ENCODE measurements around the gene POLR2B.
"Not testable (repeated sequence)": the region's sequence is repeated elsewhere in the genome, so short reads cannot be mapped to it uniquely, and the experiment has no call there.

The POLR2B gene

GRCh38 chr4:57044279-57044678 lies 65.6 kb downstream of the POLR2B start:
- no peak overlapping the region for H3K9ac ChIP-seq
- H3K4me2 ChIP-seq, result no peak overlapping the region
- H3K27ac ChIP-seq, result no peak overlapping the region
- H2AFZ ChIP-seq (ENCODE audit: low read depth), result no peak overlapping the region
- no peaks in the 10 kb centered on the region for H3K79me2 ChIP-seq (ENCODE audit: insufficient read depth, low read depth)
- H4K20me1 ChIP-seq (ENCODE audit: insufficient read depth), result no peaks in the 10 kb centered on the region
- no peak for TF ChIP-seq CTCF (conservative IDR thresholded peaks at IDR 0.05; ENCODE audit: low read depth, low read length)
- no peaks in the 10 kb centered on the region for H3K27me3 ChIP-seq (ENCODE audit: insufficient read depth, low read depth)
- no peaks in the 10 kb centered on the region for H3K36me3 ChIP-seq (ENCODE audit: insufficient read depth)
- H3K4me3 ChIP-seq (IDR thresholded peaks at IDR 0.05; ENCODE audit: insufficient read depth, low read depth, low read length), result no peak overlapping the region
- H3K4me1 ChIP-seq (ENCODE audit: low read depth, poor library complexity, severe bottlenecking), result no peaks in the 10 kb centered on the region

- H3K4me1 ChIP-seq (ENCODE audit: low read depth, poor library complexity, severe bottlenecking), result no peaks in the 10 kb centered on the region
- H3K27ac ChIP-seq, result no peak overlapping the region
- H2AFZ ChIP-seq (ENCODE audit: low read depth), result no peak overlapping the region
- no peaks in the 10 kb centered on the region for H3K79me2 ChIP-seq (ENCODE audit: insufficient read depth, low read depth)
- no peak for TF ChIP-seq CTCF (conservative IDR thresholded peaks at IDR 0.05; ENCODE audit: low read depth, low read length)
- H3K27me3 ChIP-seq (ENCODE audit: insufficient read depth, low read depth), result no peaks in the 10 kb centered on the region
- H3K4me2 ChIP-seq, result no peak overlapping the region
- H3K9ac ChIP-seq, result no peak overlapping the region
- no peak overlapping the region for H3K4me3 ChIP-seq (IDR thresholded peaks at IDR 0.05; ENCODE audit: insufficient read depth, low read depth, low read length)
- no peaks in the 10 kb centered on the region for H3K36me3 ChIP-seq (ENCODE audit: insufficient read depth)
- H4K20me1 ChIP-seq (ENCODE audit: insufficient read depth), result no peaks in the 10 kb centered on the region
Observed at GRCh38 chr4:57044996-57045395, 66.3 kb downstream of the POLR2B start.

GRCh38 chr4:57047046-57047445 lies 68.3 kb downstream of the POLR2B start:
- H2AFZ ChIP-seq (ENCODE audit: low read depth); H3K4me2 ChIP-seq; H3K9ac ChIP-seq; H3K27ac ChIP-seq; H3K36me3 ChIP-seq (ENCODE audit: insufficient read depth); H4K20me1 ChIP-seq (ENCODE audit: insufficient read depth); H3K27me3 ChIP-seq (ENCODE audit: insufficient read depth, low read depth); H3K4me1 ChIP-seq (ENCODE audit: low read depth, poor library complexity, severe bottlenecking); H3K4me3 ChIP-seq (IDR thresholded peaks at IDR 0.05; ENCODE audit: insufficient read depth, low read depth, low read length); H3K79me2 ChIP-seq (ENCODE audit: insufficient read depth, low read depth): not testable (repeated sequence)

DNA sequence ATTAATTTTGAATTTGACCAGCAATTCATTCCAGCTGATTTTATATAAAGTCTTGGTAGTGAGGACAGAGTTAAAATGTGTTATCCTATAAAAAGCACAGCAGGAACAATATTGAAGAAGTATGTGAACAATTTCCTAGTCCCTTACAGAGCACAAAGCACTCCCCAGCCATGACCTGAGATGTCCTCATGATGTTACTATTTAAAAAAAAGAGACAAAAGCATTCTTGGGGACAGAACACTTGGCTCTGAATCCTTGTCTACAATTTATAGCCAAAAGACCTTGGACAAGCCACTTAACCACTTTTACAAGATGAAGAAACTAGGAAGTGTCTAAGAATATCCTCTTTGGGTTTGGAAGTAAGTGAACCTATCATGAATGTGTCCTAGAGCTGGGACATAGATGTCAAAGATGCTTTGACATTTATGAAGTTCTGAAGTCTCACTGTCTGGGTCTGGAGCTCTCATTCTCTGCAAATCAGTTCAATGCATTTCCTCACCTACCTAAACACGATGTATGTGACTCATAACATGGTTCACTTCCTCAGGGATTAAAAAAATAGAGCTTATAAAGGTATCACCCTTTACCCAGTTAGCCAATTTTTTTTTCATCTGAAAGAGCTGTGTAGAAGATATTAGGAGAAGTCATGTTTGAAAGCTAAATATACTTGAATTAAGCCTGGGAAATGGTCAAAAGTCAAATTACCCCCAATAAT lies 70.1 kb downstream of the POLR2B start:
- Histone ChIP-seq H2AFZ (ENCODE audit: low read depth) (no peak overlapping the region), H3K79me2 (ENCODE audit: insufficient read depth, low read depth) (no peaks in the 10 kb centered on the region), H3K27me3 (ENCODE audit: insufficient read depth, low read depth) (no peaks in the 10 kb centered on the region), H3K27ac (no peak overlapping the region), H3K4me1 (ENCODE audit: low read depth, poor library complexity, severe bottlenecking) (no peaks in the 10 kb centered on the region), H3K4me2 (no peak overlapping the region), H3K36me3 (ENCODE audit: insufficient read depth) (no peaks in the 10 kb centered on the region), H3K9ac (no peak overlapping the region), H4K20me1 (ENCODE audit: insufficient read depth) (no peaks in the 10 kb centered on the region), H3K4me3 (IDR thresholded peaks at IDR 0.05; ENCODE audit: insufficient read depth, low read depth, low read length) (no peak overlapping the region)
- TF ChIP-seq CTCF (conservative IDR thresholded peaks at IDR 0.05; ENCODE audit: low read depth, low read length), result no peak

GRCh38 chr4:57051095-57051494 lies 72.4 kb downstream of the POLR2B start:
- no peaks in the 10 kb centered on the region for H4K20me1 ChIP-seq (ENCODE audit: insufficient read depth)
- H3K79me2 ChIP-seq (ENCODE audit: insufficient read depth, low read depth), result no peaks in the 10 kb centered on the region
- no peak overlapping the region for H3K4me3 ChIP-seq (IDR thresholded peaks at IDR 0.05; ENCODE audit: insufficient read depth, low read depth, low read length)
- H3K4me2 ChIP-seq, result no peak overlapping the region
- no peaks in the 10 kb centered on the region for H3K4me1 ChIP-seq (ENCODE audit: low read depth, poor library complexity, severe bottlenecking)
- no peak overlapping the region for H3K27ac ChIP-seq
- no peak for TF ChIP-seq CTCF (conservative IDR thresholded peaks at IDR 0.05; ENCODE audit: low read depth, low read length)
- no peak overlapping the region for H2AFZ ChIP-seq (ENCODE audit: low read depth)
- H3K27me3 ChIP-seq (ENCODE audit: insufficient read depth, low read depth), result no peaks in the 10 kb centered on the region
- H3K36me3 ChIP-seq (ENCODE audit: insufficient read depth), result no peaks in the 10 kb centered on the region
- no peak overlapping the region for H3K9ac ChIP-seq

All from KMS-11 (cell line).